Transverse colon (tissue), 4 donors: Measurements from ENCODE around the gene ADAMTS16. TPM values are rescaled to one million over a fixed set of nuclear protein-coding genes. Genes with fewer than 3 reads are reported as not detected.

Source experiments
- DNase-seq: peaks from one replicate; pipeline ENCODE4 v3.0.0-alpha.2; 2019
- H3K27ac ChIP-seq, 4 donors: fragments of 200-600 bp; sonication (generic); 2 replicates each; pipeline ENCODE4 v1.5.1; 2016 to 2018; ENCODE audit warnings: inconsistent platforms in 4 of 4
- H3K27me3 ChIP-seq: fragments of 200-600 bp; sonication (generic); 2 replicates; pipeline ENCODE4 v1.5.1; 2017; ENCODE audit warnings: inconsistent platforms
- H3K36me3 ChIP-seq, 4 donors: fragments of 200-600 bp; sonication (generic); 2 replicates each; pipeline ENCODE4 v1.5.1; 2017 to 2019; ENCODE audit warnings: inconsistent platforms in 4 of 4
- H3K4me1 ChIP-seq, 4 donors: fragments of 200-600 bp; sonication (generic); 2 replicates each; pipeline ENCODE4 v1.5.1; 2017 to 2020; ENCODE audit warnings: inconsistent platforms in 4 of 4
- H3K4me3 ChIP-seq, 4 donors: fragments of 200-600 bp; sonication (generic); 1 replicate in 1 of 4; 2 replicates in 3 of 4; pipeline versions ENCODE4 v1.5.1 to v1.6.1; 2017 to 2019; ENCODE audit warnings: inconsistent platforms in 4 of 4
- H3K9me3 ChIP-seq, 2 donors: fragments of 200-600 bp; sonication (generic); 2 replicates each; pipeline ENCODE4 v1.5.1; 2017 to 2019; ENCODE audit warnings: inconsistent platforms in 2 of 2
- EP300 ChIP-seq: sonication (generic); formaldehyde crosslinking; IDR thresholded peaks from one replicate; pipeline ENCODE4 v1.6.1; 2017; ENCODE audit warnings: antibody characterized with exemption, low read depth
- POLR2A ChIP-seq: fragments of 450-650 bp; IDR thresholded peaks from one replicate; pipeline ENCODE4 v1.6.1; 2016; ENCODE audit warnings: antibody characterized with exemption, mild to moderate bottlenecking, moderate library complexity
- POLR2AphosphoS5 ChIP-seq, 3 donors: sonication (generic); formaldehyde crosslinking; IDR thresholded peaks; one replicate each; pipeline ENCODE4 v1.6.1; 2016; ENCODE audit warnings: antibody characterized with exemption in 3 of 3
- WGBS, 2 donors: methylation state at CpG; one replicate each; pipeline ENCODE4 v1.1.5; 2018; ENCODE audit warnings: low coverage in 1 of 2; 5-methylcytosine and 5-hydroxymethylcytosine counted together
- in situ Hi-C, 4 donors: fragments of 200-750 bp; cut with MboI; loops; one replicate each; pipeline versions ENCODE4 v1.15.0 to v1.15.1; 2017; ENCODE audit warnings: low sequenced_read_pairs in 3 of 4, low pct_ligation_motif_present in 1 of 4, low pct_unique_long_range_greater_than_20kb in 1 of 4
- intact Hi-C: fragments of 100-400 bp; cut with DNase I; formaldehyde crosslinking; loops from one replicate; pipeline ENCODE4 v1.15.1; 2023; ENCODE audit warnings: low total_unique reads
- total RNA-seq, 4 donors: library from RNA; depleted of rRNA; stranded (reverse); fragments of >200 nt; gene quantifications; one replicate each; pipeline ENCODE4 v1.1.0, GENCODE V29; 2016
- TF ChIP-seq, protein P1 (sequence below), 5 experiments: fragments of 200-600 bp in 3 of 5; fragments of 450-650 bp in 2 of 5; sonication (generic) in 3 of 5; IDR thresholded peaks; 1 replicate in 2 of 5; 2 replicates in 3 of 5; pipeline ENCODE4 v1.5.1; 2016 to 2017; ENCODE audit warnings: antibody characterized with exemption in 5 of 5, inconsistent platforms in 3 of 5, mild to moderate bottlenecking in 2 of 5, moderate library complexity in 1 of 5

The ADAMTS16 gene
- total RNA-seq, 4 donors from 2014 or later = 0.68 to 4.4 TPM; not detected in 2

GRCh38 chr5:5302201-5302600 lies 162.1 kb downstream of the ADAMTS16 start:
- H3K36me3 ChIP-seq = no peaks in the 10 kb centered on the region
- no peaks in the 10 kb centered on the region for H3K4me1 ChIP-seq
- in situ Hi-C loops (no loop called here), intact Hi-C loops (no loop called here)
- no peak overlapping the region for H3K4me3 ChIP-seq
- H3K9me3 ChIP-seq = no peaks in the 10 kb centered on the region
- no peak for DNase-seq
- TF ChIP-seq POLR2A (no peak), EP300 (no peak), POLR2AphosphoS5 (IDR thresholded peaks at IDR 0.05) (no peak)
- TF ChIP-seq, protein P1, sequence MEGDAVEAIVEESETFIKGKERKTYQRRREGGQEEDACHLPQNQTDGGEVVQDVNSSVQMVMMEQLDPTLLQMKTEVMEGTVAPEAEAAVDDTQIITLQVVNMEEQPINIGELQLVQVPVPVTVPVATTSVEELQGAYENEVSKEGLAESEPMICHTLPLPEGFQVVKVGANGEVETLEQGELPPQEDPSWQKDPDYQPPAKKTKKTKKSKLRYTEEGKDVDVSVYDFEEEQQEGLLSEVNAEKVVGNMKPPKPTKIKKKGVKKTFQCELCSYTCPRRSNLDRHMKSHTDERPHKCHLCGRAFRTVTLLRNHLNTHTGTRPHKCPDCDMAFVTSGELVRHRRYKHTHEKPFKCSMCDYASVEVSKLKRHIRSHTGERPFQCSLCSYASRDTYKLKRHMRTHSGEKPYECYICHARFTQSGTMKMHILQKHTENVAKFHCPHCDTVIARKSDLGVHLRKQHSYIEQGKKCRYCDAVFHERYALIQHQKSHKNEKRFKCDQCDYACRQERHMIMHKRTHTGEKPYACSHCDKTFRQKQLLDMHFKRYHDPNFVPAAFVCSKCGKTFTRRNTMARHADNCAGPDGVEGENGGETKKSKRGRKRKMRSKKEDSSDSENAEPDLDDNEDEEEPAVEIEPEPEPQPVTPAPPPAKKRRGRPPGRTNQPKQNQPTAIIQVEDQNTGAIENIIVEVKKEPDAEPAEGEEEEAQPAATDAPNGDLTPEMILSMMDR (IDR thresholded peaks at IDR 0.05) = no peak
- 59 to 89% methylated on average over 3 to 4 of the region's 4 CpGs for WGBS, 2 donors
- no peak overlapping the region for H3K27ac ChIP-seq
- no peaks in the 10 kb centered on the region for H3K27me3 ChIP-seq

DNA sequence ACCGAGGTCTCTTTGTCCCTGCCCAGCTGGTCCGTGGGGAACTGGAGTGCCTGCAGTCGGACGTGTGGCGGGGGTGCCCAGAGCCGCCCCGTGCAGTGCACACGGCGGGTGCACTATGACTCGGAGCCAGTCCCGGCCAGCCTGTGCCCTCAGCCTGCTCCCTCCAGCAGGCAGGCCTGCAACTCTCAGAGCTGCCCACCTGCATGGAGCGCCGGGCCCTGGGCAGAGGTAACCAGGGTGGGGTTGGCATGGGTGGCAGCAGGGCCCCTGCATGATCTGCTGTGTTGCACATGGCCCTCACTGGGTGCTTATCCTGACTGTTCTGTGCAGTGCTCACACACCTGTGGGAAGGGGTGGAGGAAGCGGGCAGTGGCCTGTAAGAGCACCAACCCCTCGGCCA lies 163.1 kb downstream of the ADAMTS16 start:
- H3K9me3 ChIP-seq = no peaks in the 10 kb centered on the region
- H3K4me1 ChIP-seq = no peaks in the 10 kb centered on the region
- no peaks in the 10 kb centered on the region for H3K36me3 ChIP-seq
- intact Hi-C loops = no loop called here
- TF ChIP-seq, protein P1 (IDR thresholded peaks at IDR 0.05) = no peak
- TF ChIP-seq POLR2A (no peak), POLR2AphosphoS5 (IDR thresholded peaks at IDR 0.05) (no peak), EP300 (no peak)
- no peak overlapping the region for H3K27ac ChIP-seq
- DNase-seq = no peak
- no peaks in the 10 kb centered on the region for H3K27me3 ChIP-seq
- 95% methylated on average over 8 of the region's 15 CpGs; no CpG with 5 or more reads in 1 of the 2 donors for WGBS, 2 donors
- in situ Hi-C loops = no loop called here
- no peak overlapping the region for H3K4me3 ChIP-seq

GRCh38 chr5:5304361-5305020 lies 164.4 kb downstream of the ADAMTS16 start:
- H3K27ac ChIP-seq = no peak overlapping the region
- H3K36me3 ChIP-seq = no peaks in the 10 kb centered on the region
- WGBS, 2 donors = 68% methylated on average over 10 of the region's 10 CpGs; no CpG with 5 or more reads in 1 of the 2 donors
- TF ChIP-seq POLR2A (no peak), POLR2AphosphoS5 (IDR thresholded peaks at IDR 0.05) (no peak), EP300 (no peak)
- TF ChIP-seq, protein P1 (IDR thresholded peaks at IDR 0.05) = no peak
- in situ Hi-C loops (no loop called here), intact Hi-C loops (no loop called here)
- H3K27me3 ChIP-seq = no peaks in the 10 kb centered on the region
- DNase-seq = no peak
- no peaks in the 10 kb centered on the region for H3K4me1 ChIP-seq
- H3K9me3 ChIP-seq = no peaks in the 10 kb centered on the region
- no peak overlapping the region for H3K4me3 ChIP-seq

GRCh38 chr5:5306696-5307095 lies 166.6 kb downstream of the ADAMTS16 start:
- in situ Hi-C loops = no loop called here

More at GRCh38 chr5:5306696-5307095, 166.6 kb downstream of the ADAMTS16 start:
- H3K9me3 ChIP-seq = no peaks in the 10 kb centered on the region
- WGBS, 2 donors = 55% methylated on average over 7 of the region's 7 CpGs; no CpG with 5 or more reads in 1 of the 2 donors
- no peak overlapping the region for H3K27ac ChIP-seq
- H3K4me3 ChIP-seq = no peak overlapping the region
- TF ChIP-seq EP300 (no peak), POLR2AphosphoS5 (IDR thresholded peaks at IDR 0.05) (no peak), POLR2A (no peak)
- TF ChIP-seq, protein P1 (IDR thresholded peaks at IDR 0.05) = no peak
- intact Hi-C loops = no loop called here
- H3K36me3 ChIP-seq = no peaks in the 10 kb centered on the region
- no peak for DNase-seq
- no peaks in the 10 kb centered on the region for H3K27me3 ChIP-seq
- H3K4me1 ChIP-seq = no peaks in the 10 kb centered on the region
